ENCODE data around the gene SNX27. TPM values are rescaled to one million over a fixed set of nuclear protein-coding genes. Genes with fewer than 3 reads are reported as not detected.

Gene SNX27
- total and polyA plus RNA-seq, 10 of the 15 experiments (the other 5 are each of a cell fraction or from before 2014, with no cell fraction given): 3.8 to 21.8 (median 12.5) TPM

DNA sequence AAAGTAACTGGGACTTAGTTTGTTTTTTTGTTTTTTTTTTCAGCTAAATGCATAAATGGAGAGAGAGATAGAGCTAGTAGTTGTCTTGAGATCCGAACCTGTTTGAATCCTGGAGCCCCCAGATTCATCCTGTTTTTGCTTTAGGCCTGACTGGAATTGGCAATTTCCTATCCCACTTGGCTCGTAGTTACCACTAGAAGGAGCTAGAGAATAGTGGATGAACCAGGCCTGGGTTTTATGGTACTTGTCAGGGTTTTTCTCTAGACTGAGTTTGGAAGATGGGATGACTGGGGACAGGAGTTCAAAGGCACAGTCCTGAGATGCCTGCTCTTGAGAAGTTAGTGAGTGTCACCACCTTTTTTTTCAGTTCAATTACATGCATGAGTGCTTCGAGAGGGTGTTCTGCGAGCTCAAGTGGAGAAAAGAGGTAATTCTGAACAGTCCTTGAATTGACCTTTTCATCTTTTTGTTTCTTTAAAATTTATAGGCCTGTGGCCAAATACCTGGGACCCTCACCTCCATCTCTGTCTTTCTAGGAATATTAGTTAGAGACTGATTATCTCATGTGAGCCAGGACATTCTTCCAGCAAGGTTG, 81.3 kb downstream of the SNX27 start (continued):
- TF ChIP-seq, protein P1, sequence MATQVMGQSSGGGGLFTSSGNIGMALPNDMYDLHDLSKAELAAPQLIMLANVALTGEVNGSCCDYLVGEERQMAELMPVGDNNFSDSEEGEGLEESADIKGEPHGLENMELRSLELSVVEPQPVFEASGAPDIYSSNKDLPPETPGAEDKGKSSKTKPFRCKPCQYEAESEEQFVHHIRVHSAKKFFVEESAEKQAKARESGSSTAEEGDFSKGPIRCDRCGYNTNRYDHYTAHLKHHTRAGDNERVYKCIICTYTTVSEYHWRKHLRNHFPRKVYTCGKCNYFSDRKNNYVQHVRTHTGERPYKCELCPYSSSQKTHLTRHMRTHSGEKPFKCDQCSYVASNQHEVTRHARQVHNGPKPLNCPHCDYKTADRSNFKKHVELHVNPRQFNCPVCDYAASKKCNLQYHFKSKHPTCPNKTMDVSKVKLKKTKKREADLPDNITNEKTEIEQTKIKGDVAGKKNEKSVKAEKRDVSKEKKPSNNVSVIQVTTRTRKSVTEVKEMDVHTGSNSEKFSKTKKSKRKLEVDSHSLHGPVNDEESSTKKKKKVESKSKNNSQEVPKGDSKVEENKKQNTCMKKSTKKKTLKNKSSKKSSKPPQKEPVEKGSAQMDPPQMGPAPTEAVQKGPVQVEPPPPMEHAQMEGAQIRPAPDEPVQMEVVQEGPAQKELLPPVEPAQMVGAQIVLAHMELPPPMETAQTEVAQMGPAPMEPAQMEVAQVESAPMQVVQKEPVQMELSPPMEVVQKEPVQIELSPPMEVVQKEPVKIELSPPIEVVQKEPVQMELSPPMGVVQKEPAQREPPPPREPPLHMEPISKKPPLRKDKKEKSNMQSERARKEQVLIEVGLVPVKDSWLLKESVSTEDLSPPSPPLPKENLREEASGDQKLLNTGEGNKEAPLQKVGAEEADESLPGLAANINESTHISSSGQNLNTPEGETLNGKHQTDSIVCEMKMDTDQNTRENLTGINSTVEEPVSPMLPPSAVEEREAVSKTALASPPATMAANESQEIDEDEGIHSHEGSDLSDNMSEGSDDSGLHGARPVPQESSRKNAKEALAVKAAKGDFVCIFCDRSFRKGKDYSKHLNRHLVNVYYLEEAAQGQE (IDR thresholded peaks at IDR 0.05; ENCODE audit: low read depth, low read length): no peak
- TF ChIP-seq FOS (IDR thresholded peaks at IDR 0.05; ENCODE audit: borderline replicate concordance, extremely low read depth, insufficient read length): no peak
- TF ChIP-seq, protein P2, sequence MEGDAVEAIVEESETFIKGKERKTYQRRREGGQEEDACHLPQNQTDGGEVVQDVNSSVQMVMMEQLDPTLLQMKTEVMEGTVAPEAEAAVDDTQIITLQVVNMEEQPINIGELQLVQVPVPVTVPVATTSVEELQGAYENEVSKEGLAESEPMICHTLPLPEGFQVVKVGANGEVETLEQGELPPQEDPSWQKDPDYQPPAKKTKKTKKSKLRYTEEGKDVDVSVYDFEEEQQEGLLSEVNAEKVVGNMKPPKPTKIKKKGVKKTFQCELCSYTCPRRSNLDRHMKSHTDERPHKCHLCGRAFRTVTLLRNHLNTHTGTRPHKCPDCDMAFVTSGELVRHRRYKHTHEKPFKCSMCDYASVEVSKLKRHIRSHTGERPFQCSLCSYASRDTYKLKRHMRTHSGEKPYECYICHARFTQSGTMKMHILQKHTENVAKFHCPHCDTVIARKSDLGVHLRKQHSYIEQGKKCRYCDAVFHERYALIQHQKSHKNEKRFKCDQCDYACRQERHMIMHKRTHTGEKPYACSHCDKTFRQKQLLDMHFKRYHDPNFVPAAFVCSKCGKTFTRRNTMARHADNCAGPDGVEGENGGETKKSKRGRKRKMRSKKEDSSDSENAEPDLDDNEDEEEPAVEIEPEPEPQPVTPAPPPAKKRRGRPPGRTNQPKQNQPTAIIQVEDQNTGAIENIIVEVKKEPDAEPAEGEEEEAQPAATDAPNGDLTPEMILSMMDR (IDR thresholded peaks at IDR 0.05 in 2 of 3, conservative IDR thresholded peaks at IDR 0.05 in 1 of 3; ENCODE audit: control insufficient read depth in 2 of 3, extremely low read depth in 1 of 3, insufficient read depth in 1 of 3, low read depth in 3 of 3, low read length in 3 of 3): peak; percentile 54 to 66 (median 61); a peak in 5 of 6 replicates

DNA sequence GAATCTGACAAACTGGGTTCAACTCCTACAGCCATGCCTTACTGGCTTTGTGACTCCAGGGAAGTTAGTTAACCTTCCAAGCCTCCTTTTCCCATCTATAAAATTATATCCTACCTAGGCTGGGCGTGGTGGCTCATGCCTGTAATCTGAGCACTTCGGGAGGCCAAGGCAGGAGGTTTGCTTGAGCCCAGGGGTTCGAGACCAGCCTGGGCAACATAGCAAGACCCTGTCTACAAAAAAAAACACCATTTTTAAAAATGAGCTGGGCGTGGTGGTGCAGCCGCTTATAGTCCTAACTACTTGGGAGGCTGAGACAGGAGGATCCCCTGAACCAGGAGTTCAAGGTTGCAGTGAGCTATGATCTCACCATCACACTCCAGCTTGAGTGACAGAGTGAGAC, 89.7 kb downstream of the SNX27 start:
- WGBS (ENCODE audit: insufficient coverage, insufficient replicate concordance, low lambda C conversion rate, missing lambda C conversion rate): 73% methylated on average over 5 of the region's 5 CpGs
- peaks cover 2 to 3% of the 10 kb centered on the region in 2 experiments; a peak in 3 of 4 replicates for H3K36me3 ChIP-seq (ENCODE audit: control insufficient read depth in 2 of 2, insufficient read depth in 2 of 2, low read length in 1 of 2)
- H3K4me3 ChIP-seq: no peak overlapping the region
- CTCF ChIA-PET: no interaction called here
- FAIRE-seq (no peak), DNase-seq (ENCODE audit: low read depth, low spot score) (no peak), ATAC-seq (no peak)
- no peaks in the 10 kb centered on the region for H3K79me2 ChIP-seq (ENCODE audit: control insufficient read depth, insufficient read depth, low read length)
- POLR2A ChIA-PET: no interaction called here
- SMC1A ChIA-PET (ENCODE audit: uncharacterized antibody, unreplicated experiment): no interaction called here
- no peak overlapping the region for H3K27ac ChIP-seq (ENCODE audit: control insufficient read depth, insufficient read depth)
- BruUV-seq (replicated peaks): no TSS peak
- no peak overlapping the region for H3K4me2 ChIP-seq (ENCODE audit: control insufficient read depth, insufficient read depth)
- no peak overlapping the region for H3K9ac ChIP-seq (ENCODE audit: control insufficient read depth, insufficient read depth, low read length)
- H3K27me3 ChIP-seq (replicated peaks in 1 of 2; ENCODE audit: control insufficient read depth in 2 of 2, insufficient read depth in 2 of 2, low read length in 1 of 2): no peaks in the 10 kb centered on the region
- H3K4me1 ChIP-seq (ENCODE audit: control insufficient read depth, insufficient read depth, low read length): no peaks in the 10 kb centered on the region
- intact Hi-C loops (cut with micrococcal nuclease; ENCODE audit: unreplicated experiment) (no loop called here), in situ Hi-C loops (cut with MboI) (no loop called here)
- H2AFZ ChIP-seq (ENCODE audit: control insufficient read depth, low read depth, low read length): no peak overlapping the region
- H4K20me1 ChIP-seq (ENCODE audit: control insufficient read depth, insufficient read depth): no peaks in the 10 kb centered on the region
- H3K9me3 ChIP-seq (replicated peaks; ENCODE audit: control insufficient read depth, insufficient read depth, low read length): no peaks in the 10 kb centered on the region
- RAD21 ChIA-PET (ENCODE audit: unreplicated experiment): no interaction called here
- TF ChIP-seq MEF2A (IDR thresholded peaks at IDR 0.05; ENCODE audit: insufficient read depth, low read depth, low read length) (no peak), MEF2B (IDR thresholded peaks at IDR 0.05; ENCODE audit: partially characterized antibody, poor library complexity, severe bottlenecking) (no peak), SUPT20H (IDR thresholded peaks at IDR 0.05; ENCODE audit: borderline replicate concordance, control insufficient read depth, low read depth, low read length) (no peak), FOXK2 (IDR thresholded peaks at IDR 0.05) (no peak), SMAD5 (IDR thresholded peaks at IDR 0.05; ENCODE audit: low read depth) (no peak)
- TF ChIP-seq, protein P3, sequence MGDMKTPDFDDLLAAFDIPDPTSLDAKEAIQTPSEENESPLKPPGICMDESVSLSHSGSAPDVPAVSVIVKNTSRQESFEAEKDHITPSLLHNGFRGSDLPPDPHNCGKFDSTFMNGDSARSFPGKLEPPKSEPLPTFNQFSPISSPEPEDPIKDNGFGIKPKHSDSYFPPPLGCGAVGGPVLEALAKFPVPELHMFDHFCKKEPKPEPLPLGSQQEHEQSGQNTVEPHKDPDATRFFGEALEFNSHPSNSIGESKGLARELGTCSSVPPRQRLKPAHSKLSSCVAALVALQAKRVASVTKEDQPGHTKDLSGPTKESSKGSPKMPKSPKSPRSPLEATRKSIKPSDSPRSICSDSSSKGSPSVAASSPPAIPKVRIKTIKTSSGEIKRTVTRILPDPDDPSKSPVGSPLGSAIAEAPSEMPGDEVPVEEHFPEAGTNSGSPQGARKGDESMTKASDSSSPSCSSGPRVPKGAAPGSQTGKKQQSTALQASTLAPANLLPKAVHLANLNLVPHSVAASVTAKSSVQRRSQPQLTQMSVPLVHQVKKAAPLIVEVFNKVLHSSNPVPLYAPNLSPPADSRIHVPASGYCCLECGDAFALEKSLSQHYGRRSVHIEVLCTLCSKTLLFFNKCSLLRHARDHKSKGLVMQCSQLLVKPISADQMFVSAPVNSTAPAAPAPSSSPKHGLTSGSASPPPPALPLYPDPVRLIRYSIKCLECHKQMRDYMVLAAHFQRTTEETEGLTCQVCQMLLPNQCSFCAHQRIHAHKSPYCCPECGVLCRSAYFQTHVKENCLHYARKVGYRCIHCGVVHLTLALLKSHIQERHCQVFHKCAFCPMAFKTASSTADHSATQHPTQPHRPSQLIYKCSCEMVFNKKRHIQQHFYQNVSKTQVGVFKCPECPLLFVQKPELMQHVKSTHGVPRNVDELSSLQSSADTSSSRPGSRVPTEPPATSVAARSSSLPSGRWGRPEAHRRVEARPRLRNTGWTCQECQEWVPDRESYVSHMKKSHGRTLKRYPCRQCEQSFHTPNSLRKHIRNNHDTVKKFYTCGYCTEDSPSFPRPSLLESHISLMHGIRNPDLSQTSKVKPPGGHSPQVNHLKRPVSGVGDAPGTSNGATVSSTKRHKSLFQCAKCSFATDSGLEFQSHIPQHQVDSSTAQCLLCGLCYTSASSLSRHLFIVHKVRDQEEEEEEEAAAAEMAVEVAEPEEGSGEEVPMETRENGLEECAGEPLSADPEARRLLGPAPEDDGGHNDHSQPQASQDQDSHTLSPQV (IDR thresholded peaks at IDR 0.05): no peak
- TF ChIP-seq, protein P4, sequence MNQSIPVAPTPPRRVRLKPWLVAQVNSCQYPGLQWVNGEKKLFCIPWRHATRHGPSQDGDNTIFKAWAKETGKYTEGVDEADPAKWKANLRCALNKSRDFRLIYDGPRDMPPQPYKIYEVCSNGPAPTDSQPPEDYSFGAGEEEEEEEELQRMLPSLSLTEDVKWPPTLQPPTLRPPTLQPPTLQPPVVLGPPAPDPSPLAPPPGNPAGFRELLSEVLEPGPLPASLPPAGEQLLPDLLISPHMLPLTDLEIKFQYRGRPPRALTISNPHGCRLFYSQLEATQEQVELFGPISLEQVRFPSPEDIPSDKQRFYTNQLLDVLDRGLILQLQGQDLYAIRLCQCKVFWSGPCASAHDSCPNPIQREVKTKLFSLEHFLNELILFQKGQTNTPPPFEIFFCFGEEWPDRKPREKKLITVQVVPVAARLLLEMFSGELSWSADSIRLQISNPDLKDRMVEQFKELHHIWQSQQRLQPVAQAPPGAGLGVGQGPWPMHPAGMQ (IDR thresholded peaks at IDR 0.05; ENCODE audit: borderline replicate concordance): no peak
